DND-41 (cell line): Measurements from ENCODE around the gene ROBO2.

Experiments
- CTCF ChIP-seq: IDR thresholded peaks from 2 replicates; pipeline ENCODE4 v1.5.1; 2012; ENCODE audit warnings: borderline replicate concordance, low read length, moderate library complexity, mild to moderate bottlenecking; ENCODE audit not compliant: poor library complexity, severe bottlenecking; ENCODE audit errors: extremely low read depth
- EZH2 ChIP-seq: IDR thresholded peaks from 3 replicates; pipeline ENCODE4 v1.6.1; 2012; ENCODE audit warnings: borderline replicate concordance, low read depth, mild to moderate bottlenecking, moderate library complexity, low read length, inconsistent platforms; ENCODE audit not compliant: severe bottlenecking

- TF ChIP-seq CTCF (no peak), EZH2 (no peak)
Observed at GRCh38 chr3:77524463-77524862, 484.6 kb downstream of the ROBO2 start.
